ENCODE data around the gene CCL27.

DNA sequence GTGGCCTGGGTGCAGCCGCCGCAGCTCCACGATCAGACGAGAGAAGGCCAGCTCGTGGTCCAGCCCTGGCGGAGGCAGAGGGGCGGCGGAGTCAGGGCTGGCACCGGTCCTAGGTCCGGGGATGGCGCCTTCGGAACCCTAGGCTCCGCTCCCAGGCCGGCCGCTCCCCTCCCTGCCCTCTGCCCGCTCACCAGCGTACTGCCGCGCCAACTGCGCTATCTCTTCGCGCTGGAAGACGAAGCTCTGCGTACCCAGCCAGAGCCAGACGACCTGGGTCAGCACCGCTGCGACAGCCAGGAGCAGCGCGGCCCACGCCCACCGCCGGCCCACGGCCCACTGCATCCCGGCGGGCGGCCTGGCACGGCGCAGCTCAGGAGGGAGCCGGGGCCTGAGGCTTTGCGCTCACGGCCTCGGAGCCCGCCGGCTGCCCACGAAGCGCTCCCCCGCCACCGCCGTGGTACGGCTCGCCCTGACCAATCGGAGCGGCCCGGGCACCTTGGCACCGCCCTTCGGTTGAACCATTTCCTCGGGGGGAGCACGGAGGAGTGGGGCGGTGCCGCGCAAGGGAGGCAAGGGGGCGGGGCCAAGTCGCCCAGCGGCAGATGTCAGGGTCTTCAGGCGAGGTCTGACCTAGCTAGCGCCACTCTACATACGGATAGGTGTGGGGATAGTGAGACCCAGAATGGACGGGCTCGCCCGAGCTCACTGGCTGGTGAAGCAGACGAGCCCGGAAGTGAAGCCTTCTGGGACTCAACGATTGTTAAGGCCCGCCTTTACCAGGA lies 24.9 kb downstream of the CCL27 start, which contains the start of gene SIGMAR1:
- TF ChIP-seq, protein P1, sequence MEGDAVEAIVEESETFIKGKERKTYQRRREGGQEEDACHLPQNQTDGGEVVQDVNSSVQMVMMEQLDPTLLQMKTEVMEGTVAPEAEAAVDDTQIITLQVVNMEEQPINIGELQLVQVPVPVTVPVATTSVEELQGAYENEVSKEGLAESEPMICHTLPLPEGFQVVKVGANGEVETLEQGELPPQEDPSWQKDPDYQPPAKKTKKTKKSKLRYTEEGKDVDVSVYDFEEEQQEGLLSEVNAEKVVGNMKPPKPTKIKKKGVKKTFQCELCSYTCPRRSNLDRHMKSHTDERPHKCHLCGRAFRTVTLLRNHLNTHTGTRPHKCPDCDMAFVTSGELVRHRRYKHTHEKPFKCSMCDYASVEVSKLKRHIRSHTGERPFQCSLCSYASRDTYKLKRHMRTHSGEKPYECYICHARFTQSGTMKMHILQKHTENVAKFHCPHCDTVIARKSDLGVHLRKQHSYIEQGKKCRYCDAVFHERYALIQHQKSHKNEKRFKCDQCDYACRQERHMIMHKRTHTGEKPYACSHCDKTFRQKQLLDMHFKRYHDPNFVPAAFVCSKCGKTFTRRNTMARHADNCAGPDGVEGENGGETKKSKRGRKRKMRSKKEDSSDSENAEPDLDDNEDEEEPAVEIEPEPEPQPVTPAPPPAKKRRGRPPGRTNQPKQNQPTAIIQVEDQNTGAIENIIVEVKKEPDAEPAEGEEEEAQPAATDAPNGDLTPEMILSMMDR (IDR thresholded peaks at IDR 0.05; ENCODE audit: low read depth, low read length), result no peak
- no peak for TF ChIP-seq EZH2phosphoT487 (IDR thresholded peaks at IDR 0.05; ENCODE audit: low read depth)

All from OCI-LY3 (cell line).